Left ventricle myocardium inferior (tissue), 1 donor: ENCODE results near the gene CDYL. TPM values are rescaled to one million over a fixed set of nuclear protein-coding genes. Genes with fewer than 3 reads are reported as not detected.
"Not testable (repeated sequence)": the region's sequence is repeated elsewhere in the genome, so short reads cannot be mapped to it uniquely, and the experiment has no call there.

ENCODE experiments used
- DNase-seq: peaks from one replicate; pipeline ENCODE4 v3.0.0-alpha.2; 2020
- H3K27ac ChIP-seq: fragments of 200-600 bp; replicated peaks from 2 replicates; pipeline ENCODE4 v1.8.0; 2021
- H3K27me3 ChIP-seq: fragments of 200-600 bp; 2 replicates; pipeline ENCODE4 v1.8.0; 2021; ENCODE audit warnings: low read depth
- H3K36me3 ChIP-seq: fragments of 200-600 bp; 2 replicates; pipeline ENCODE4 v1.8.0; 2021
- H3K4me1 ChIP-seq: fragments of 200-600 bp; 2 replicates; pipeline ENCODE4 v1.8.0; 2021
- H3K4me3 ChIP-seq: fragments of 200-600 bp; 2 replicates; pipeline ENCODE4 v1.8.0; 2021; ENCODE audit warnings: mild to moderate bottlenecking, moderate library complexity
- H3K9me3 ChIP-seq: fragments of 200-600 bp; replicated peaks from 2 replicates; pipeline ENCODE4 v1.8.0; 2021
- CTCF ChIP-seq: fragments of 200-600 bp; IDR thresholded peaks from 2 replicates; pipeline ENCODE4 v1.8.0; 2021; ENCODE audit warnings: antibody characterized with exemption, mild to moderate bottlenecking, borderline replicate concordance
- intact Hi-C: fragments of 100-400 bp; cut with micrococcal nuclease; formaldehyde crosslinking; loops from one replicate; pipeline ENCODE4 v1.11.0; 2022
- total RNA-seq: library from RNA; stranded (reverse); fragmentation: NEBNext Ultra II Directional; extraction: Animal tissue kit (Norgen Biotek cat#: 25700); gene quantifications from one replicate; pipeline ENCODE4 v1.2.1, GENCODE V29; 2021
- donor health status: DM: no; HTN: yes; CAD: no; lungs with severe emphysema.

CDYL gene
- total RNA-seq, 1 donor from 2014 or later: 27.7 TPM

DNA sequence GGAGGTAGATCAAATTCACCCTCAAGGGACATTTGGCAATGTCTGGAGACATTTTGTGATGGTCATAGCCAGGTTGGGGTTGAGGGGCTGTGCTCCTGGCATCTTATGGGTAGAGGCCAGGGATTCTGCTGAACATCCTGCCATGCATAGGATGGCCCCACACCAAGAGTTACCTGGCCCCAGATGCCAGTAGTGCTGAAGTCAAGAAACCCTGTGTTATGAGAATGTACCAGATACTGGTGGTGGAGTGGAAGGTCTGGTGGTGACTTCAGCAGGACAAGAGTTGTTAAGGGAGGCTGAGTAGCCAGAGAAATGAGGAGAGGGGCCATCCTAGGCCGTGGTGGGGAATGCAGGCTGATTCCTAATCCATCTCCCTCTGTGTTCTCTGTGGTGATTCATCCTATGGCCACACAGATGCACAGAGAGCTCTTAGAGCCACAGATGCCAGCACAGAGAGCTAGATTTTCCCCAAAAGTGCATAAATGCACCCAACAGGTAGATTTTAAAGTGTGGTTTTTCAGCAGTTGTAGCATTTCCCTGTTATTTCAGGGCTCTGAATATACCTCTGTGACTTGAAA, 43.6 kb downstream of the CDYL start:
- no peaks in the 10 kb centered on the region for H3K9me3 ChIP-seq
- H3K36me3 ChIP-seq: no peaks in the 10 kb centered on the region
- H3K27ac ChIP-seq: no peak overlapping the region
- TF ChIP-seq CTCF: no peak
- H3K27me3 ChIP-seq: no peaks in the 10 kb centered on the region
- no peak for DNase-seq
- H3K4me1 ChIP-seq: peaks cover 5% of the 10 kb centered on the region
- intact Hi-C loops: no loop called here
- H3K4me3 ChIP-seq: no peak overlapping the region

DNA sequence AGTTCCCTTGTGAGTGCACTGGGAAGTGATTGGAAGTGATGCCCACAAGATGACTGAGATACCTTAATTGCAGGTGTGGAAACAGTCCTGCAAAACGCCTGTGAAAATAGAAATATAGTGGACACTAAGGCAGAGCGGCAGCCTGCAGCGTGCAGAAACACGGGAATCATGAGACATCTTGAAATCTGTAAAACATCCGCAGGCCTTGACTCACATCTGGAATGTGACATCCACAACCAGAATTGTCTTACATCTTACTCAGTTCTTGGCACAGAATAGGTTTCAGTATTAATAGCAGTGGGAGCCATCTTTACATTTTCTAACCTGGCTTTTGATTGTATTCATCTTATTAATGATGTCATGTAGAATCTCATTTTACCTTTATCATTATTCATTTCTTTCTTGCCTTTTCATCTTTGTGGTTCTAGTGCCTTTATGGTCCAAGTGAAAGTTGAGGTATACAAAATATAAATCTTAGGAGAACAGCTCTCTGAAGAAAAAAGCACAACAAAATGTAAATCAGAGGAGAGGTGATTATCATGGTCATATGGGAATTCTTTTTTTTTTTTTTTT, 44.6 kb downstream of the CDYL start:
- intact Hi-C loops: no loop called here
- no peak for DNase-seq
- no peaks in the 10 kb centered on the region for H3K4me1 ChIP-seq
- H3K27ac ChIP-seq: no peak overlapping the region
- peaks cover 4% of the 10 kb centered on the region for H3K9me3 ChIP-seq
- H3K36me3 ChIP-seq: no peaks in the 10 kb centered on the region
- no peak for TF ChIP-seq CTCF
- no peaks in the 10 kb centered on the region for H3K27me3 ChIP-seq
- no peak overlapping the region for H3K4me3 ChIP-seq

DNA sequence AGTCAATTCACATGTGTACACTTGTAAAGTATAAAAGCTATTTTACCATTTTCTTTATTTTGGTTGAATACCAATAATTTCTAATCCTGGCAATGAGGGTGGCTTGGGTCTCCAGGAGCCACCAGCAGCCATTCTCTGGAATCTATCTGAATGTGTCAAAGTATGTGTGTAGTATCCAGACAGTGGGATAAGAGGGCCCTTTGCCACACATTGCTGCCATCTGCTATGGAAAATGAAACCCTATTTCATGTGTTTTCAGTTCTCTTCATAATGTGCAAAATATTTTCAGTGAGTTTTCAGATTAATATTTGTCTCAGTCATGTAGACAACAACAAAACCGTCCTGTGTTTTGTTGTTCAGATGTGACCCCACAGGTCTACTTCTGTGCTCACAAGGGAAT, 46.3 kb downstream of the CDYL start:
- no peaks in the 10 kb centered on the region for H3K27me3 ChIP-seq
- no peak for DNase-seq
- H3K4me3 ChIP-seq: no peak overlapping the region
- peaks cover 21% of the 10 kb centered on the region for H3K9me3 ChIP-seq
- no peak overlapping the region for H3K27ac ChIP-seq
- intact Hi-C loops: no loop called here
- TF ChIP-seq CTCF: no peak
- no peaks in the 10 kb centered on the region for H3K4me1 ChIP-seq
- H3K36me3 ChIP-seq: no peaks in the 10 kb centered on the region

DNA sequence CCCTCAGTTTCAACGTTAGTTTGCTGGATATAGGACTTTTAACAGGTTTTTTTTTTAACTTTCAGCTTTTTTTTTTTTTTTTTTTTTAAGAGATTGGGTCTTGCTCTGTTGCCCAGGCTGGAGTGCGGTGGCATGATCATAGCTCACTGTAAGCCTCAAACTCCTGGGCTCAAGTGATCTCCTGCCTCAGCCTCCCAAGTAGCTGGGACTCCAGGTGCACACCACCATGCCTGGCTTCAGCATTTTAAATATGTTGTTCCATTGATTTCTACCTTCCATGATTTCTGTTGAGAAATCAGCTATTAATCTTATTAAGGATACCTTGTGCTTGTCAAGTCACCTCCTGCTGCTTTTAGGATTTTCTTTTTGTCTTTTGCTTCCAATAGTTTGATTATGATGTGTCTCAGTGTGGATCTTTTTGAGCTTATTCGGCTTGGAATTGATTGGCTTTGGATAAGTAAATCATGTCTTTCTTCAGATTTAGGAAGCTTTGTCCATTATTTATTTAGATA, 52.0 kb downstream of the CDYL start:
- Histone ChIP-seq H3K36me3 (no peaks in the 10 kb centered on the region), H3K9me3 (peaks cover 55% of the 10 kb centered on the region), H3K4me1 (no peaks in the 10 kb centered on the region), H3K27ac (no peak overlapping the region), H3K27me3 (no peaks in the 10 kb centered on the region), H3K4me3 (no peak overlapping the region)
- TF ChIP-seq CTCF: no peak
- DNase-seq: no peak
- intact Hi-C loops: no loop called here

GRCh38 chr6:4829089-4829488, 52.9 kb downstream of the CDYL start:
- no peaks in the 10 kb centered on the region for H3K27me3 ChIP-seq
- peaks cover 55% of the 10 kb centered on the region for H3K9me3 ChIP-seq
- H3K4me3 ChIP-seq: no peak overlapping the region
- no peaks in the 10 kb centered on the region for H3K4me1 ChIP-seq
- TF ChIP-seq CTCF: no peak
- intact Hi-C loops: no loop called here
- H3K36me3 ChIP-seq: no peaks in the 10 kb centered on the region
- DNase-seq: no peak
- no peak overlapping the region for H3K27ac ChIP-seq

DNA sequence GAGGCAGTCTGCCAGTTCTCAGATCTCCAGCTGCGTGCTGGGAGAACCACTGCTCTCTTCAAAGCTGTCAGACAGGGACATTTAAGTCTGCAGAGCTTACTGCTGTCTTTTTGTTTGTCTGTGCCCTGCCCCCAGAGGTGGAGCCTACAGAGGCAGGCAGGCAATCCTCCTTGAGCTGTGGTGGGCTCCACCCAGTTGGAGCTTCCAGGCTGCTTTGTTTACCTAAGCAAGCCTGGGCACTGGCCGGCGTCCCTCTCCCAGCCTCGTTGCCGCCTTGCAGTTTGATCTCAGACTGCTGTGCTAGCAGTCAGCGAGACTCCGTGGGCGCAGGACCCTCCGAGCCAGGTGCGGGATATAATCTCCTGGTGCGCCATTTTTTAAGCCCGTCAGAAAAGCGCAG, 59.3 kb downstream of the CDYL start:
- H3K36me3 ChIP-seq, DNase-seq, H3K4me3 ChIP-seq, intact Hi-C loops, H3K27me3 ChIP-seq, H3K4me1 ChIP-seq, H3K27ac ChIP-seq: not testable (repeated sequence)
- peaks cover 56% of the 10 kb centered on the region for H3K9me3 ChIP-seq
